Measurements from ENCODE around the gene FRS3. TPM values are rescaled to one million over a fixed set of nuclear protein-coding genes. Genes with fewer than 3 reads are reported as not detected.

Gene FRS3
- total and polyA plus RNA-seq, 2 of the 13 experiments (the other 11 are each of a cell fraction or from before 2014, with no cell fraction given): 3.0 to 7.4 TPM

- TF ChIP-seq ZNF451 (CRISPR knock-in tag; IDR thresholded peaks at IDR 0.05): peak; percentile 86
- no peak for TF ChIP-seq TIGD3 (CRISPR knock-in tag; IDR thresholded peaks at IDR 0.05; ENCODE audit: borderline replicate concordance)
- no peak for TF ChIP-seq PBX3 (CRISPR knock-in tag; IDR thresholded peaks at IDR 0.05; ENCODE audit: borderline replicate concordance)
- TF ChIP-seq, protein P1, sequence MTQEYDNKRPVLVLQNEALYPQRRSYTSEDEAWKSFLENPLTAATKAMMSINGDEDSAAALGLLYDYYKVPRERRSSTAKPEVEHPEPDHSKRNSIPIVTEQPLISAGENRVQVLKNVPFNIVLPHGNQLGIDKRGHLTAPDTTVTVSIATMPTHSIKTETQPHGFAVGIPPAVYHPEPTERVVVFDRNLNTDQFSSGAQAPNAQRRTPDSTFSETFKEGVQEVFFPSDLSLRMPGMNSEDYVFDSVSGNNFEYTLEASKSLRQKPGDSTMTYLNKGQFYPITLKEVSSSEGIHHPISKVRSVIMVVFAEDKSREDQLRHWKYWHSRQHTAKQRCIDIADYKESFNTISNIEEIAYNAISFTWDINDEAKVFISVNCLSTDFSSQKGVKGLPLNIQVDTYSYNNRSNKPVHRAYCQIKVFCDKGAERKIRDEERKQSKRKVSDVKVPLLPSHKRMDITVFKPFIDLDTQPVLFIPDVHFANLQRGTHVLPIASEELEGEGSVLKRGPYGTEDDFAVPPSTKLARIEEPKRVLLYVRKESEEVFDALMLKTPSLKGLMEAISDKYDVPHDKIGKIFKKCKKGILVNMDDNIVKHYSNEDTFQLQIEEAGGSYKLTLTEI (CRISPR knock-in tag; conservative IDR thresholded peaks at IDR 0.05): no peak
- TF ChIP-seq ZGPAT (CRISPR knock-in tag; IDR thresholded peaks at IDR 0.05): peak; percentile 97
- no peak for TF ChIP-seq NFKBIZ (CRISPR knock-in tag; IDR thresholded peaks at IDR 0.05)
- peak; percentile 77 for TF ChIP-seq FOXO1 (CRISPR knock-in tag; IDR thresholded peaks at IDR 0.05)
- TF ChIP-seq ZNF552 (CRISPR knock-in tag; IDR thresholded peaks at IDR 0.05; ENCODE audit: borderline replicate concordance): peak; percentile 21; the same call in 1 of the 2 replicates
- TF ChIP-seq CEBPB (IDR thresholded peaks at IDR 0.05; ENCODE audit: borderline replicate concordance, low read depth, low read length): no peak
- peak; percentile 45 for TF ChIP-seq SKI (IDR thresholded peaks at IDR 0.05; ENCODE audit: partially characterized antibody)
- TF ChIP-seq NFRKB (IDR thresholded peaks at IDR 0.05): peak; percentile 75
- peak; percentile 97 for TF ChIP-seq PHF8 (CRISPR knock-in tag; IDR thresholded peaks at IDR 0.05)
- TF ChIP-seq ZNF782 (CRISPR knock-in tag; IDR thresholded peaks at IDR 0.05; ENCODE audit: borderline replicate concordance): peak; percentile 42; the same call in 1 of the 2 replicates
- TF ChIP-seq PHB2 (IDR thresholded peaks at IDR 0.05; ENCODE audit: partially characterized antibody): no peak
- TF ChIP-seq, protein P2, sequence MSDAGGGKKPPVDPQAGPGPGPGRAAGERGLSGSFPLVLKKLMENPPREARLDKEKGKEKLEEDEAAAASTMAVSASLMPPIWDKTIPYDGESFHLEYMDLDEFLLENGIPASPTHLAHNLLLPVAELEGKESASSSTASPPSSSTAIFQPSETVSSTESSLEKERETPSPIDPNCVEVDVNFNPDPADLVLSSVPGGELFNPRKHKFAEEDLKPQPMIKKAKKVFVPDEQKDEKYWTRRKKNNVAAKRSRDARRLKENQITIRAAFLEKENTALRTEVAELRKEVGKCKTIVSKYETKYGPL (CRISPR knock-in tag; IDR thresholded peaks at IDR 0.05): 0 out of 2 replicates have a peak, but pooled peaks have one; percentile 41
- TF ChIP-seq, protein P3, sequence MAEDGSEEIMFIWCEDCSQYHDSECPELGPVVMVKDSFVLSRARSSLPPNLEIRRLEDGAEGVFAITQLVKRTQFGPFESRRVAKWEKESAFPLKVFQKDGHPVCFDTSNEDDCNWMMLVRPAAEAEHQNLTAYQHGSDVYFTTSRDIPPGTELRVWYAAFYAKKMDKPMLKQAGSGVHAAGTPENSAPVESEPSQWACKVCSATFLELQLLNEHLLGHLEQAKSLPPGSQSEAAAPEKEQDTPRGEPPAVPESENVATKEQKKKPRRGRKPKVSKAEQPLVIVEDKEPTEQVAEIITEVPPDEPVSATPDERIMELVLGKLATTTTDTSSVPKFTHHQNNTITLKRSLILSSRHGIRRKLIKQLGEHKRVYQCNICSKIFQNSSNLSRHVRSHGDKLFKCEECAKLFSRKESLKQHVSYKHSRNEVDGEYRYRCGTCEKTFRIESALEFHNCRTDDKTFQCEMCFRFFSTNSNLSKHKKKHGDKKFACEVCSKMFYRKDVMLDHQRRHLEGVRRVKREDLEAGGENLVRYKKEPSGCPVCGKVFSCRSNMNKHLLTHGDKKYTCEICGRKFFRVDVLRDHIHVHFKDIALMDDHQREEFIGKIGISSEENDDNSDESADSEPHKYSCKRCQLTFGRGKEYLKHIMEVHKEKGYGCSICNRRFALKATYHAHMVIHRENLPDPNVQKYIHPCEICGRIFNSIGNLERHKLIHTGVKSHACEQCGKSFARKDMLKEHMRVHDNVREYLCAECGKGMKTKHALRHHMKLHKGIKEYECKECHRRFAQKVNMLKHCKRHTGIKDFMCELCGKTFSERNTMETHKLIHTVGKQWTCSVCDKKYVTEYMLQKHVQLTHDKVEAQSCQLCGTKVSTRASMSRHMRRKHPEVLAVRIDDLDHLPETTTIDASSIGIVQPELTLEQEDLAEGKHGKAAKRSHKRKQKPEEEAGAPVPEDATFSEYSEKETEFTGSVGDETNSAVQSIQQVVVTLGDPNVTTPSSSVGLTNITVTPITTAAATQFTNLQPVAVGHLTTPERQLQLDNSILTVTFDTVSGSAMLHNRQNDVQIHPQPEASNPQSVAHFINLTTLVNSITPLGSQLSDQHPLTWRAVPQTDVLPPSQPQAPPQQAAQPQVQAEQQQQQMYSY (CRISPR knock-in tag; IDR thresholded peaks at IDR 0.05): no peak
- no peak for TF ChIP-seq ATM (IDR thresholded peaks at IDR 0.05; ENCODE audit: borderline replicate concordance)
- 0 out of 2 replicates have a peak, but pooled peaks have one; percentile 38 for TF ChIP-seq ZNF713 (CRISPR knock-in tag; IDR thresholded peaks at IDR 0.05)
- TF ChIP-seq CHCHD3 (CRISPR knock-in tag; IDR thresholded peaks at IDR 0.05): no peak
These were observed 7.7 kb upstream of the FRS3 start, which contains the start of gene TOMM6 (continued) for GRCh38 chr6:41787219-41787917.
